Mesenchymal stem cell (in vitro differentiated cells and primary cell): ENCODE results near the gene DPP10.
"Not testable (repeated sequence)": the region's sequence is repeated elsewhere in the genome, so short reads cannot be mapped to it uniquely, and the experiment has no call there.

Experiments
- DNase-seq: peaks from one replicate; pipeline ENCODE4 v3.0.0-alpha.2; 2013
- H2AFZ ChIP-seq: one replicate; pipeline ENCODE4 v1.6.1; 2013; ENCODE audit warnings: low read depth, mild to moderate bottlenecking, control low read depth, inconsistent platforms, low read length, moderate library complexity
- H2AK5ac ChIP-seq: 2 replicates; pipeline ENCODE4 v1.6.1; 2013; ENCODE audit warnings: low read length, moderate library complexity, mild to moderate bottlenecking, inconsistent platforms; ENCODE audit not compliant: severe bottlenecking
- H2BK120ac ChIP-seq: one replicate; pipeline ENCODE4 v1.6.1; 2013; ENCODE audit warnings: low read depth, mild to moderate bottlenecking, inconsistent platforms, low read length, moderate library complexity
- H2BK12ac ChIP-seq, 2 experiments: one replicate each; pipeline ENCODE4 v1.6.1; 2013; ENCODE audit warnings: inconsistent platforms in 2 of 2, low read length in 2 of 2, mild to moderate bottlenecking in 2 of 2, moderate library complexity in 2 of 2, control low read depth in 1 of 2
- H2BK15ac ChIP-seq: one replicate; pipeline ENCODE4 v1.6.1; 2013; ENCODE audit warnings: mild to moderate bottlenecking, low read depth, inconsistent platforms; ENCODE audit not compliant: poor library complexity, severe bottlenecking
- H2BK5ac ChIP-seq: 2 replicates; pipeline ENCODE4 v1.6.1; 2013; ENCODE audit warnings: low read depth, mild to moderate bottlenecking, low read length, control low read depth, inconsistent platforms; ENCODE audit not compliant: poor library complexity, severe bottlenecking
- H3K14ac ChIP-seq, 2 experiments: one replicate each; pipeline ENCODE4 v1.6.1; 2013; ENCODE audit warnings: inconsistent platforms in 2 of 2, low read length in 2 of 2, control low read depth in 1 of 2, mild to moderate bottlenecking in 1 of 2, moderate library complexity in 1 of 2
- H3K18ac ChIP-seq, 2 experiments: one replicate each; pipeline ENCODE4 v1.6.1; 2013; ENCODE audit warnings: inconsistent platforms in 2 of 2, low read length in 2 of 2, control low read depth in 1 of 2, low read depth in 1 of 2, mild to moderate bottlenecking in 1 of 2
- H3K23ac ChIP-seq, 2 experiments: one replicate each; pipeline ENCODE4 v1.6.1; 2013; ENCODE audit warnings: inconsistent platforms in 2 of 2, low read length in 2 of 2, mild to moderate bottlenecking in 2 of 2, moderate library complexity in 2 of 2, control low read depth in 1 of 2
- H3K27ac ChIP-seq: 2 replicates; pipeline ENCODE4 v1.5.1; 2013; ENCODE audit warnings: mild to moderate bottlenecking, moderate library complexity, low read length, control low read depth, inconsistent platforms; ENCODE audit not compliant: poor library complexity, severe bottlenecking
- H3K27me3 ChIP-seq, 2 experiments: 2 replicates each; pipeline versions ENCODE4 v1.6.1 to v1.7.0; 2013; ENCODE audit warnings: low read length in 2 of 2, mild to moderate bottlenecking in 2 of 2, moderate library complexity in 2 of 2, control low read depth in 1 of 2, inconsistent platforms in 1 of 2; ENCODE audit not compliant: control insufficient read depth in 1 of 2, insufficient read depth in 1 of 2
- H3K36me3 ChIP-seq, 2 experiments: 2 replicates each; pipeline versions ENCODE4 v1.6.1 to v1.7.0; 2013; ENCODE audit warnings: low read length in 2 of 2, control low read depth in 1 of 2, inconsistent platforms in 1 of 2, low read depth in 1 of 2, mild to moderate bottlenecking in 1 of 2; ENCODE audit not compliant: insufficient read depth in 2 of 2, control insufficient read depth in 1 of 2
- H3K4ac ChIP-seq, 2 experiments: one replicate each; pipeline ENCODE4 v1.6.1; 2013; ENCODE audit warnings: inconsistent platforms in 2 of 2, low read length in 2 of 2, mild to moderate bottlenecking in 2 of 2, moderate library complexity in 2 of 2, control low read depth in 1 of 2, low read depth in 1 of 2
- H3K4me1 ChIP-seq: 2 replicates; pipeline ENCODE4 v1.6.1; 2013; ENCODE audit warnings: low read depth, low read length, control low read depth; ENCODE audit not compliant: control insufficient read depth, insufficient read depth
- H3K4me2 ChIP-seq: 2 replicates; pipeline ENCODE4 v1.6.1; 2013; ENCODE audit warnings: low read length, mild to moderate bottlenecking, inconsistent platforms; ENCODE audit not compliant: poor library complexity, severe bottlenecking
- H3K4me3 ChIP-seq, 2 experiments: 2 replicates each; pipeline versions ENCODE4 v1.5.1 to v1.7.0; 2013; ENCODE audit warnings: low read length in 2 of 2, mild to moderate bottlenecking in 2 of 2, control low read depth in 1 of 2, low read depth in 1 of 2; ENCODE audit not compliant: insufficient read depth in 1 of 2
- H3K79me1 ChIP-seq: replicated peaks from 2 replicates; pipeline ENCODE4 v1.6.1; 2013; ENCODE audit warnings: mild to moderate bottlenecking, control low read depth, low read length, inconsistent platforms; ENCODE audit not compliant: poor library complexity, severe bottlenecking
- H3K9ac ChIP-seq: 2 replicates; pipeline ENCODE4 v1.7.0; 2013; ENCODE audit warnings: mild to moderate bottlenecking, low read length, moderate library complexity
- H3K9me3 ChIP-seq: 2 replicates; pipeline ENCODE4 v1.7.0; 2013; ENCODE audit warnings: mild to moderate bottlenecking, low read length; ENCODE audit not compliant: control insufficient read depth
- H4K8ac ChIP-seq: one replicate; pipeline ENCODE4 v1.6.1; 2013; ENCODE audit warnings: inconsistent platforms, mild to moderate bottlenecking, low read length, moderate library complexity
- H4K91ac ChIP-seq: one replicate; pipeline ENCODE4 v1.6.1; 2013; ENCODE audit warnings: mild to moderate bottlenecking, low read length, inconsistent platforms
- WGBS: methylation state at CpG from one replicate; pipeline ENCODE4 v1.1.7; 2013; ENCODE audit warnings: mixed read lengths; 5-methylcytosine and 5-hydroxymethylcytosine counted together

Gene DPP10

GRCh38 chr2:115083225-115083624 lies 640.8 kb downstream of the DPP10 start:
- Histone ChIP-seq H3K4me3 (no peak overlapping the region), H3K36me3 (no peaks in the 10 kb centered on the region), H2BK5ac (no peak overlapping the region), H3K18ac (no peak overlapping the region), H3K27me3 (no peaks in the 10 kb centered on the region), H4K91ac (no peak overlapping the region), H3K4me2 (no peak overlapping the region), H3K4ac (no peak overlapping the region), H4K8ac (no peak overlapping the region), H2BK12ac (no peak overlapping the region), H3K27ac (no peak overlapping the region), H3K14ac (no peak overlapping the region), H3K4me1 (no peaks in the 10 kb centered on the region), H2BK120ac (no peak overlapping the region), H2BK15ac (no peak overlapping the region), H3K9ac (no peak overlapping the region), H3K9me3 (peaks cover 3% of the 10 kb centered on the region), H2AK5ac (no peak overlapping the region), H2AFZ (no peak overlapping the region), H3K79me1 (no peaks in the 10 kb centered on the region), H3K23ac (no peak overlapping the region)
- 57% methylated on average over 3 of the region's 4 CpGs for WGBS
- DNase-seq = no peak

DNA sequence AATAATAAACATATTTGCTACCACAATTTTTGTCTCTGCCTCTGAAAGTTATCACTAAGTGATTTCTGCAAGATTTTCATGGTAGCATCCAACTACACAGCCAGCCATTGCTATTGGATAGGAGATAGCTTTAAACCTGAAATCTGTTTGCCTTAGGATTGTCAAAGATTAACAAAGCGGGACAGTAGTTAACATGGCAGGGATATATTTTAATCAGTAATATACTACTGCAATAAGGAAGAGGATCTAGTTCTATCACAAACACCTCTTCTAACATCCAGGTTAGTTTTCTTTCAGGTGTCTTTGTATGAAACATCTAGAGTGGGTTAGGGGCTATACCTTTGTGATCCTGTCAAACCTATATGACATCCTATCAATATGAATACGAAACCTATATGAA lies 641.3 kb downstream of the DPP10 start:
- no CpG with 5 or more reads among the region's 2 CpGs for WGBS
- Histone ChIP-seq H3K27me3 (no peaks in the 10 kb centered on the region), H3K18ac (no peak overlapping the region), H2BK120ac (no peak overlapping the region), H2AK5ac (no peak overlapping the region), H3K27ac (no peak overlapping the region), H3K79me1 (no peaks in the 10 kb centered on the region), H3K36me3 (no peaks in the 10 kb centered on the region), H4K91ac (no peak overlapping the region), H3K4ac (no peak overlapping the region), H4K8ac (no peak overlapping the region), H3K9me3 (peaks cover 3% of the 10 kb centered on the region), H3K14ac (no peak overlapping the region), H2BK5ac (no peak overlapping the region), H2AFZ (no peak overlapping the region), H2BK15ac (no peak overlapping the region), H3K23ac (no peak overlapping the region), H3K4me1 (no peaks in the 10 kb centered on the region), H3K4me3 (no peak overlapping the region), H3K9ac (no peak overlapping the region), H3K4me2 (no peak overlapping the region), H2BK12ac (no peak overlapping the region)
- no peak for DNase-seq

DNA sequence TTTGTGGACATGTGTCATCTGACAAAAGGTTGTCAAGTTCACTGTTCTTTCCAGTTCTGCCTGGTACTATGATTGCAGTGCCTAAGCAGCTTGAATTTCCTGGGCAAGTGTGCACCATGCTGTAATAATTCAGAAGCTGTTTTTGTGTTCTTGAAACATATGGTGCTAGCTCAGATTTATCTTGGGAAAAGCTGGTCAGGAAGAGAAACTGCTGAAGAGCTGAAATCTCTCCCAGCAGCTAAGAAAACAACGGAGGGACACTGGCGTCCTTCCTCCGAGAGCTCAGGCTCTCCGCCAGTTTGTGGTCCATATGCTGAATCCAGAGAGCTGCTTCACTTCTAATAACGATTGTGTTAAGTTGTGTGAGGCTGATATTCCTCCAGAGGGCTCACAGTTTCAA lies 642.0 kb downstream of the DPP10 start:
- no peak overlapping the region for H3K18ac ChIP-seq
- H3K9ac ChIP-seq = no peak overlapping the region
- H3K4me2 ChIP-seq = no peak overlapping the region
- H2BK15ac ChIP-seq = no peak overlapping the region
- H2BK120ac ChIP-seq = no peak overlapping the region
- H2AK5ac ChIP-seq = no peak overlapping the region
- no peaks in the 10 kb centered on the region for H3K4me1 ChIP-seq
- no peak overlapping the region for H3K23ac ChIP-seq
- no peak for DNase-seq
- no peak overlapping the region for H3K14ac ChIP-seq
- 76% methylated on average over 4 of the region's 5 CpGs for WGBS
- H3K4ac ChIP-seq = no peak overlapping the region
- H3K79me1 ChIP-seq = no peaks in the 10 kb centered on the region
- H3K27ac ChIP-seq = no peak overlapping the region
- H2BK12ac ChIP-seq = no peak overlapping the region
- no peak overlapping the region for H3K4me3 ChIP-seq
- H3K36me3 ChIP-seq = no peaks in the 10 kb centered on the region
- H3K27me3 ChIP-seq = no peaks in the 10 kb centered on the region
- H2AFZ ChIP-seq = no peak overlapping the region
- no peak overlapping the region for H4K8ac ChIP-seq
- H4K91ac ChIP-seq = no peak overlapping the region
- H2BK5ac ChIP-seq = no peak overlapping the region
- peaks cover 8% of the 10 kb centered on the region for H3K9me3 ChIP-seq

- DNase-seq, H2BK5ac ChIP-seq: not testable (repeated sequence)
Observed at GRCh38 chr2:115086051-115086620, 643.7 kb downstream of the DPP10 start.

More at GRCh38 chr2:115086051-115086620, 643.7 kb downstream of the DPP10 start:
- not testable (repeated sequence) for H4K8ac ChIP-seq, H3K4me3 ChIP-seq, H2BK15ac ChIP-seq, H2BK120ac ChIP-seq, H3K27ac ChIP-seq, H3K4ac ChIP-seq, H3K79me1 ChIP-seq, H3K9ac ChIP-seq, H3K18ac ChIP-seq, H4K91ac ChIP-seq, H2AK5ac ChIP-seq, H3K4me2 ChIP-seq, H2BK12ac ChIP-seq, H3K27me3 ChIP-seq, H3K4me1 ChIP-seq, H3K36me3 ChIP-seq, H2AFZ ChIP-seq, H3K14ac ChIP-seq, H3K23ac ChIP-seq
- WGBS = 89% methylated on average over 3 of the region's 8 CpGs
- H3K9me3 ChIP-seq = peaks cover 13% of the 10 kb centered on the region
